RPMI8226 (cell line): ENCODE results near the gene MBOAT7.

ENCODE experiments used
- DNase-seq: peaks from one replicate; pipeline ENCODE4 v3.0.0-alpha.2; 2015

MBOAT7 gene

DNA sequence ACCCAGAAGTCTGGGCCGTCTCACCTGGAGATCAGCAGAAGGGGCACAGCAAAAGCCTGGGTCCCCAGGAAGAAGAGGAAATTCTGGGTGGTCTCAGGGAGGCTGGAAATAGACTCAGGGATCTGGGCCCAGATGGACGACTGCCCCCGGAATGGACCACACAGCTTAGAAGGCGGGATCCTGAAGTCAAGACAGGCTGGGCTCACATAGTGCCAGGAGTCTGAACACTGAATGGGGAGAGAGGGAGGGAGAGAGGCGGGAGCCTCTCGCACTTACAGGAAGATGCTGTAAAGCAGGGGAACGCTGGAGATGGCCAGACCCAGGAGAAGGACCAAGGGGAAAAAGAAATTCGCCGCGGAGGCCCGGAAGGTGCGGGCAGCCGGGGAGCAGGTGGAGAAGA, 28.5 kb downstream of the MBOAT7 start:
- DNase-seq = no peak

GRCh38 chr19:54160182-54160811, 29.1 kb downstream of the MBOAT7 start:
- no peak for DNase-seq

GRCh38 chr19:54159352-54160181, 29.8 kb downstream of the MBOAT7 start, which contains the start of gene LENG1:
Gene LENG1, minus strand, starts transcription at chr19:54159721. Its CDS starts 26 bp downstream, at chr19:54159695.
- DNase-seq = peak; percentile 100

- peak; percentile 63 for DNase-seq
Observed at GRCh38 chr19:54158812-54159351, 30.5 kb downstream of the MBOAT7 start.

GRCh38 chr19:54156953-54157352, 32.4 kb downstream of the MBOAT7 start:
- no peak for DNase-seq

DNA sequence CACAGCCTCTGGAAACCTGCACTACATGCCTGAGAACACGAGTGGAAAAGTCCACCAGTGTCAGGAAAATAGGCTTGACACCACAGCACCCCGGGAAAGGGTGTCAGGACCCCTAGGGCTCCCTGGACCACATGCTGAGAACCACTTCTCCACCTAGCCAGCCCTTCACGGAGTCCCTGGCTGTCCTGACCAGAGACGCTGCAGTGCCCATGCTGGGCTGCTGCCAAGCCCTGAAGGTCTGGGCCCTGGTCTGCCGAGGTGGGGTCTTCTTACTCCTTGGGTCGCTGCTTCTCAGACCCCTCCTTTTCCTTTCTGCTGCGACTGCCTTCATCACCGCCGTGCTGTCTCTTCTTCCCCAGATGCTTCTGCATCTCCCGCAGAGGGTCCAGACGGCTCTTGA, 32.9 kb downstream of the MBOAT7 start:
- DNase-seq = no peak

- DNase-seq = no peak
Observed at GRCh38 chr19:54155694-54156093, 33.7 kb downstream of the MBOAT7 start.

DNA sequence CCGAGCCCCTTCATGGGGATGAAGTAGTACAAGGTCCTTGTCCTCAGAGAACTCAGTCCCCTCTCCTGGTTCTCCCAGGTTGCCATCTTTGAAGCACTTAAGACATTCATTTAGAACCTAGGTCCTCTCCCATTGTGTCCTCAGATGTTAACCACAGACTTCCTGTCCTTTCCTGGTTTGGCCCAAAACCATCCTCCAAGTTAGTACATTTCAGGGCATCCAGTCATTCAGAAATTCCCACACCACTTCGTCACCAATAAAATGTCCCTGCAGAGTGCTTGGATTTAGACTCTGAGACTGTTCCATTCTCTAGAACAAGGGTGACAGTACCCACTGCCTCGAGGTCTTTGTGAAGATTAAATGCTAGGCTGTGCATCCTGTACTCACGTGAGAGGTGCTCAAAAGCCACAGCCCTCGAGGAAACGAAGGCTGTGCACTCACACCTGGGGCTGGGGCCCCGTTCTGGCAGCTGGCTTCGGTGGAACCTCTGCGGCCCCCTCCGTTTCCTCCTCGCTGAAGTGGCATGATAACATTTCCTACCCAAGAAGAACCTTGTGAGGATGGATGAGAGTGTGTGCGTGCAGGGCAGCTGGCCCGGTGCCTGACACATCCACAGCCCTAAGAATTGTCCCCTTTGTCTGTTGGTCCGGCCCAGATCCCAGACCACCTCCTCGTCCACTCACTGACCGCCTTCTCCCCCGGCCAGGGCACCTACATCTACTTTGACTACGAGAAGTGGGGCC, 34.6 kb downstream of the MBOAT7 start:
- no peak for DNase-seq

DNA sequence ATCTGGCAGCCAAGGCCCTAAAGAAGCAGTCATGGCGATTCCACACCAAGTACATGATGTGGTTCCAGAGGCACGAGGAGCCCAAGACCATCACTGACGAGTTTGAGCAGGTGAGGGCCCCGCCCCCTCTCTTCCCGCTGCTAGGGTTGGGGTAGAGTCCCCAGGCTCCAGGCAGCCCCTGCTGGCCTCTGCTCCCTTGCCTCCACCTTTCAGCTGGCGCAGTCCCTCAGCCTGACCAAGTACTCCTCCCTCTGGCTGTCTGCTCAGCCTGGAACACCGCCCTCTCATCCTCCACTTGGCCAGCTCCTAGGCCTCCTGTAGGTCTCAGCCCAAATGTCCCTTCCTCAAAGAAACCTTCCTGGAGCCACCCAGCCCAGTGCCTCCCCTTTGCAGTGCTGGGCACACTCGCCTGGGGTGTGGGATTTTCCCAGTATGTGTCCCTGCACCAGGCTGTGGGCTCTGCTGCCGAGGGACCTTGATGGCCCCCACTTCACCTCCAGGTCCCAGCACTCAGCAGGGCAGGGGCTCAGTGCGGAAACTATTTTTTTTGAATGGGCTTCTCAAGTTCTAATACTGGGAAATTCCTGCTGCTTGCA, 35.6 kb downstream of the MBOAT7 start:
- DNase-seq = no peak

DNA sequence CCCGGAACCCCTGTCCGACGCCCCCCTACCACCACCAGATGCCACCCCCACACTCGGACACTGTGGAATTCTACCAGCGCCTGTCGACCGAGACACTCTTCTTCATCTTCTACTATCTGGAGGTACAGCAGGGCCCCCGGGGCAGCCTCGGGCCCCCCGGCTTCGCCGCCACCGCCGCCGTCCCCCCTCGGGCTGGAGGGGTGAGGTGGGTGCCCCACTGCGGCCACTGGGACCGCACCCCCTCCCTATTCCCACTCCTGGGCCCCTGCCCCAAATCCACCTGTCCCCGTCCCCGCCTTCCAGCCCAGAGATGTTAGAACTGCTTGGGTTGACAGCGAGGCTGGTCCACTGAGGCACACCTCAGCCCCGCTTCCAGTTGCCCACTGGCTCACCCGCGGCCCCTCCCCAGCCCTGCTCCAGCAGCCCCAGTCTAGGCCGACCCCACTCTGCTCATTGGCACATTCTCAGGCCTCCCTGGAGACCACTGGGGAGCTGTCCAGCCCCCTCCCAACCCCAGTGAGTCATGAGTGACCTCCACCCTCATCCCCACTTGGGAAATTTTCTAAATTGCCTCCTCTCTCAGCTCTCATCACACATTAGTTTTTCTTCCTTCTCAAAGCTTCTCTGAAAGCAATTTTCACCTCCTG, 36.4 kb downstream of the MBOAT7 start:
- DNase-seq = no peak

DNA sequence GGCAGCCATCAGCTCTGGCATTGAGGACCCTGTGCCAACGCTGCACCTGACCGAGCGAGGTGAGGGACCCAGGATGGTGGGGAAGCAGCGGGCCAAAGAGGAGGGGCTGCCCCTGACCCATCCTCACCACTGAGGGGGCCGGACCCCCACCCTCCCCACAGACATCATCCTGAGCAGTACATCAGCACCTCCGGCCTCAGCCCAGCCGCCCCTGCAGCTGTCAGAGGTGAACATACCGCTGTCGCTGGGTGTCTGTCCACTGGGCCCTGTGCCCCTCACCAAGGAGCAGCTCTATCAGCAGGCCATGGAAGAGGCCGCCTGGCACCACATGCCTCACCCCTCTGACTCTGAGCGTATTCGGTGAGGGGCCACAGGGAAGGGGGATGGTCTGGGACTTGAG, 37.1 kb downstream of the MBOAT7 start:
- DNase-seq = no peak

- DNase-seq = no peak
Observed at GRCh38 chr19:54151362-54152035, 37.9 kb downstream of the MBOAT7 start.

DNA sequence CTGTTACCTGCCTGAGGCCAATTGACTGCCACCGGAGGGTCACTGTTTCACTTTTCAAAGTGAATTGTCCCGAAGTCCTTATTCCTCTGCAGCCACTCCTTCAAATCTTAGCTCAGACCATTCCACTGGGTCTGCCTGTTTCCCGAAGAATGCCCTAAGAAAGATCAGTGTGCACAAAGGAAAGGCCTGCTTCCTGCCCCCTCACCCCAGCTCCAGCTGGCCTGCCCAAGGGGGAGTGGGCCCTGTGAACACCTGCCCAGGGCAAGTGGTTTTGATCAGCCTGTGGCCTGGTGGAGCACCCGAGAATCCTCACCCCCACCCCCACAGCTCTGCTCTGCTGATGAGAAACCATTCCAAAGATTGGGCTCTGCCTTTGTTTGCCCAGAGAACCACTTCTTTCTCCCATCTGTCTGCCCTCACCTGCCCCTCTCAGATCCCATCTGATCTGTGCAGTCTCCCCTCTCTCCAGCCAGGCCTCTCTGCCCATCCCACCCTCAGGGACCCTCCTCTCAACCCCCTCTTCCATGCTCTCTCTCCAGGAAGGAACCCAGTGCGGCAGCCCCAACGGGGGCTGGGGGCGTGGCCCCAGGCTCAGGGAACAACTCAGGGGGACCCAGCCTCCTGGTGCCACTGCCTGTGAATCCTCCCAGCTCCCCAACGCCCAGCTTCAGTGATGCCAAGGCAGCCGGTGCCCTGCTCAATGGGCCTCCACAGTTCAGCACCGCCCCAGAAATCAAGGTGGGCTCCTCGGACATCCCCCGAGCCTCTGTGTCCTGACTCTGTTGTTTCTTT, 40.2 kb downstream of the MBOAT7 start:
- DNase-seq = no peak

DNA sequence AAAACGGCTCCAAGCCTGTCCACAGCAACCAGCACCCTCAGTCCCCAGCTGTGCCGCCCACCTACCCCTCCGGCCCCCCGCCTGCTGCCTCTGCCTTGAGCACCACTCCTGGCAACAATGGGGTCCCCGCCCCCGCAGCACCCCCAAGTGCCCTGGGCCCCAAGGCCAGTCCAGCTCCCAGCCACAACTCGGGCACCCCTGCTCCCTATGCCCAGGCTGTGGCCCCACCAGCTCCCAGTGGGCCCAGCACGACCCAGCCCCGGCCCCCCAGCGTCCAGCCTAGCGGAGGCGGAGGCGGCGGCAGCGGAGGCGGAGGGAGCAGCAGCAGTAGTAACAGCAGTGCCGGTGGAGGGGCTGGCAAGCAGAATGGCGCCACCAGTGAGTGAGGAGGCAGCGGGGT, 41.2 kb downstream of the MBOAT7 start:
- no peak for DNase-seq

DNA sequence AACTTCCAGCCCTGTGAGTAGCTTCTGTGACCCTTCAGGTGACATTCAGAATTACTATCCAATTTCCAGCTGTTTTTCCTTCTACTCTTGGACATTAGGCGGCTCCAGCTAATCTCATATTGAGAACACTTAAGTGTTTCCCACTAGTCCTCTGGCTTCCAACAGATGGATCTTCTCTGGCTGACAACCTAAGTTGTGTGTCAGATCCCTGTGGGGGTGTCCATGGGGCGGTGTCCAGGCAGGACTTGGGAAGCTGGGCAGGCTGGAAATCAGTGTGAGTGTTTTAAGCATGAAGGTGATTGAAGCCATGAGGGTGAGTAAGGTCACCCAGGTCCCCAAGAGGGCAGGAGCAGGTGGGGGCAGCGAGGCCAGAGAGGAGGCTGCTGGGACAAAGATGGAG, 41.7 kb downstream of the MBOAT7 start:
- DNase-seq = no peak

GRCh38 chr19:54145541-54146158, 43.7 kb downstream of the MBOAT7 start:
- no peak for DNase-seq

GRCh38 chr19:54142166-54142780, 47.1 kb downstream of the MBOAT7 start:
- no peak for DNase-seq

DNA sequence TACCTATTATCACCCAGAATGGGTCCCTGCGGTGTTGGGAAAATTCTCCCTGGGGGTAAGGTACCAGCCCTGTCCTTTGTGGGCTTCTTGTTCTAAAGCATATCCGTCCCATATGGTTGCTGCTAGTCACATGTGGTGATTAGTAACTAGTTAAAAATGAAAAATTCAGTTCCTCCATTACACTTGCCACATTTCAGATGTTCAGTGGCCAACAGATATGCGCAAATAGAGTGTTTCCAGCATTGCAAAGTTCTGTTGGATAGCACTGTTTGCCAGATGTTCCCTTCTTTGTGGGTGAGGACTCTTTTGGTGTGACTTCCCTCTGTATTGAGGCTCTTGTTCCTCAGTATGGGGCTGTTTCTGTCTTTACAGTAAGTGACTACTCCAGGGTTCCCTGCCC, 48.0 kb downstream of the MBOAT7 start:
- DNase-seq = no peak

- no peak for DNase-seq
Observed at GRCh38 chr19:54138489-54139256, 50.7 kb downstream of the MBOAT7 start.
